Activated CD8-positive, alpha-beta memory T cell treated with anti-CD3 and anti-CD28 coated beads for 1 hour (primary cell): ENCODE measurements around the gene RNF180.
"Not testable (repeated sequence)": the region's sequence is repeated elsewhere in the genome, so short reads cannot be mapped to it uniquely, and the experiment has no call there.

Source experiments
- DNase-seq, 2 donors: peaks; one replicate each; pipeline ENCODE4 v3.0.0-alpha.2; 2020; ENCODE audit warnings: low read depth in 1 of 2; ENCODE audit errors: extremely low read depth in 1 of 2

Gene RNF180

GRCh38 chr5:64180661-64181343, 15.2 kb downstream of the RNF180 start:
- DNase-seq: no peak

- DNase-seq: no peak
Measured at GRCh38 chr5:64181440-64181839, 15.8 kb downstream of the RNF180 start.

DNA sequence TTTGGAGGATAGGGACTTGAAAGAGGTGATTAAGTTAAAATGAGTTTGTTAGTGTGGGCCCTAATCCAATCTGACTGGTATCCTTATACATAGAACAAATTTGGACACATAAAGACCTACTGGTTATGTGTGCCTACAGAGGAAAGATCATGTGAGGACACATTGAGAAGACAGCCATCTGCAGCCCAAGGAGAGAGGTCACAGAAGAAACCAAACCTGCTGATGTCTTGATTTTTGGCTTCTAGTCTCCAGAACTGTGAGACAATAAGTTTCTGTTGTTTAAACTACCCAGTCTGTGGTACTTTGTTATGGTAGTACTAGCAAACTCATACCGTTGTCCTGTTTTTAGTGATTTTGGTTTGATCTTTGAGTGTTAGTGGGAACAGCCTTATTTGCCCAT, 18.3 kb downstream of the RNF180 start:
- no peak for DNase-seq

DNA sequence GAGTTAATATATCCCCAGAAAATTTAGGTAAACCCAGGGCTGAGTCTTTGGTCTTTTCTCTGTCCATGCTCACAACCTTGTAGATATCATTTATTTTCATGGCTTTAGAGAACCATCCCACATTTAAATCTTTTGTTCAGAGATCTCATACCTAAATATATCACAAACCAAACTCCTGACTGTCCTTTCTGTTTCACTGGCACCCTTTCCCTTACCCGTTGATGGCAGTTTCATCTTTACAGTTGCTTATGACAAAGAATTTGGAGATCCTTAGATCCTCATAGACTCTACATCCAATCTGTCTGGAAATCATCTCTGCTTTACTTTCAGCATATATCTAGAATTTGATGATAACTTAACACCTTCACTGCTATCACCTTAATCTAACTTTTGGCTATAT, 19.2 kb downstream of the RNF180 start:
- DNase-seq: no peak

GRCh38 chr5:64188776-64189175, 23.1 kb downstream of the RNF180 start:
- no peak for DNase-seq

GRCh38 chr5:64190562-64191306, 25.1 kb downstream of the RNF180 start:
- no peak for DNase-seq

GRCh38 chr5:64195981-64196380, 30.3 kb downstream of the RNF180 start:
- DNase-seq: no peak

- no peak for DNase-seq
Measured at GRCh38 chr5:64199425-64199824, 33.8 kb downstream of the RNF180 start.

GRCh38 chr5:64201996-64202395, 36.4 kb downstream of the RNF180 start:
- DNase-seq: no peak

- DNase-seq: no peak
Measured at GRCh38 chr5:64206653-64207052, 41.0 kb downstream of the RNF180 start.

DNA sequence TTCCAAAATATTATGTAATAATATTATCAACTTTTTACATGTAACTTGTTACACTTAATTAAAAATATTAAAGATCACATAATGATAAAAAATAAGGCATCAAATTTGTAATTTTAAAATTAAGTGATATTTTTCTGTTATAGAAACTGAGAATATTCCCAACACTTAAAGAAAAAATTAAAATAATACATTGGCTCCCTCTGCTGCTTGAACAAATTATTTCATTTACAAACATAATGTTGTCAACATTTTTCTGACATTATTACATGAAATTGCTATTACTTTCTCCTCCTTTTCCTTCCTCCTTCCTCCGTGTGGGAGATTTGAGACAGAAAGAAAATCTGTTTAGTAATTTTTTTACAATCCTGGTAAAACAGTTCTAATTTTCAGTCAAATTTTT, 42.3 kb downstream of the RNF180 start:
- no peak for DNase-seq

DNA sequence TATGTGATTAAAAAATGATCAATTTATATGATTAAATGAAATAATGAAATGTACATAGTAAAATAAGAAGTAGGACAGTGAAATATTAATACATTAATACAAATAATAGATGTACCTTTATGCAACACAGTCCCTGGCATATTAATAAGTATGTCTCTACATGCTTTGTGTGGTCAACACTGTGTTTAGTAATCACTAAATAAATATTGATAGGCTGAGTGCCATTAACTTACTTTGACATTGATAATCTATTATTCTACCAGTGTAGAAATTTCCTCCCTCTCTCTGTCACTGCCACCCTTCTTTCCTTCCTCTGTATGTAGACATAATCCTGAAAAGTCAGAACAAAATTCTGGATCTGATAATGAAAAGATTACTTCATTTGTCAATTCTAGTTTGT, 43.7 kb downstream of the RNF180 start:
- no peak for DNase-seq

- no peak for DNase-seq
Measured at GRCh38 chr5:64210866-64211265, 45.2 kb downstream of the RNF180 start.

DNA sequence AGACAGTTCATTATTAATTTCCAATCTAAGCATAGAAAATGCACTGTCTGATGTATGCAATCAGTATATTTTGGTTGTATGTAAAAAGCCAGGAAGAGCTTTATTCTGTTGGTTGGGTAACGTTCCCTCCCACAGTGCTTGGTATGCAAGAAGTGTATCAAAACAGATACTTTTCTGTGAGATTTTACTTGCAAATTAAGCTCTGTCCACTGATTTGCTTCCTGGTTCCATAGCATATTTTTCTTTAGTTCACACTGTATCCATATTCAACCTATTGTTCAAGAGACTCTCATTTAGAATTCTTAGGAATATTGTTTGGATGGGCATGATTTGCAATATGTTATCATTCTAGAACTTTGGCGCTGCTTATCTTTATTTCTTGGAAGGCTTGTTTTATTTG, 47.4 kb downstream of the RNF180 start:
- no peak for DNase-seq

GRCh38 chr5:64213531-64213930, 47.9 kb downstream of the RNF180 start:
- no peak for DNase-seq

DNA sequence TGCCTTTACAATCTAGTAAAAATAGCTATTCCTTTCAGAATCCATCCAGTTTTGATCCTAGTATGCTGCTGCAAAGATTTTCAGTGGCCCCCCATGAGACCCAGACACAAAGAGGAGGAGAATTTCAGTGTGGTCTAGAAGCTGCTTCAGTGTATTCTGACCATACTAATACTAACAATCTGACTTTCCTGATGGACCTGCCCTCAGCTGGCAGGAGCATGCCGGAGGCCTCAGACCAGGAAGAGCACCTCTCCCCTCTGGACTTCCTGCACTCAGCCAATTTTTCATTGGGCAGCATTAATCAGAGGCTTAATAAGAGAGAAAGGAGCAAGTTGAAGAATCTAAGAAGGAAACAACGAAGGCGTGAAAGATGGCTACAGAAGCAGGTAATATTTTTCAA, 48.5 kb downstream of the RNF180 start:
- no peak for DNase-seq

- DNase-seq: no peak
Measured at GRCh38 chr5:64221911-64222310, 56.3 kb downstream of the RNF180 start.

DNA sequence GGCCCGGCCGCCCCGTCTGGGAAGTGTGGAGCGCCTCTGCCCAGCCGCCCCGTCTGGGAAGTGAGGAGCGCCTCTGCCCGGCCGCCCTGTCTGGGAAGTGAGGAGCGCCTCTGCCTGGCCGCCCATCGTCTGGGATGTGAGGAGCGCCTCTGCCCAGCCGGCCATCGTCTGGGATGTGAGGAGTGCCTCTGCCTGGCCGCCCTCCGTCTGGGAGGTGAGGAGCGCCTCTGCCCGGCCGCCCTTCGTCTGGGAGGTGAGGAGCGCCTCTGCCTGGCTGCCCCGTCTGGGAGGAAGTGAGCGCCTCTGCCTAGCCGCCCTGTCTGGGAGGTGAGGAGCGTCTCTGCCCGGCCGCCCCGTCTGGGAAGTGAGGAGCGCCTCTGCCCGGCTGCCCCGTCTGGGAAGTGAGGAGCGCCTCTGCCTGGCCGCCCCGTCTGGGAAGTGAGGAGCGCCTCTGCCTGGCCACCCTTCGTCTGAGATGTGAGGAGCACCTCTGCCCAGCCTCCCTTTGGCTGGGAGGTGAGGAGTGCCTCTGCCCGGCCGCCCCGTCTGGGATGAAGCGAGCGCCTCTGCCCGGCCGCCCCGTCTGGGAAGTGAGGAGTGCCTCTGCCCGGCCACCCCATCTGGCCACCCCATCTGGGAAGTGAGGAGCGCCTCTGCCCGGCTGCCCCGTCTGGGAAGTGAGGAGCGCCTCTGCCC, 59.8 kb downstream of the RNF180 start:
- DNase-seq: not testable (repeated sequence)

- DNase-seq: not testable (repeated sequence)
Measured at GRCh38 chr5:64227131-64227537, 61.5 kb downstream of the RNF180 start.

- no peak for DNase-seq
Measured at GRCh38 chr5:64229163-64229774, 63.6 kb downstream of the RNF180 start.

GRCh38 chr5:64260756-64261155, 95.1 kb downstream of the RNF180 start:
- DNase-seq: no peak

DNA sequence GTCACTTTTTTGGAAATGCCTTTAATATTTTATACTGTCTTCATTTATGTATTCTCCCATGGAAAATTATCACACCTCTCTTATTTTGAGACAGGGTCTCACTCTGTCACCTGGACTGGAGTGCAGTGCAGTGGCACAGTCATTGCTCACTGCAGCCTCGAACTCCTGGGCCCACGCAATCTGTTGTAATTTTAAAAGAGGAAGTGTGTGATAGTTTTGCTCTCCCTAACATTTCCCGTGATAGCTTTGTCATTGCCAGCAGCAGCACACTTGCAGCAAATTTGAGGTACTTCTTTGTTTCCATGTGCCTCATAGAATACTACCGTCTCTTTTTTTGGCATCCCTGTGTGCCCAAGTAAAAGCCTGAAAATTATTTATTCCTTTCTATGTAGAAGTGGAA, 103.5 kb downstream of the RNF180 start:
- DNase-seq: no peak
